GM23248 (cell line): ENCODE results near the gene ABCD1. TPM values are rescaled to one million over a fixed set of nuclear protein-coding genes. Genes with fewer than 3 reads are reported as not detected.

ENCODE experiments used
- DNase-seq: peaks from one replicate; pipeline ENCODE4 v3.0.0-alpha.2; 2015
- H2AFZ ChIP-seq: fragments of 200-600 bp; sonication (generic); 2 replicates; pipeline ENCODE4 v1.6.1; 2016; ENCODE audit warnings: antibody characterized with exemption
- H3F3A ChIP-seq: fragments of 200-600 bp; sonication (generic); 2 replicates; pipeline ENCODE4 v1.6.1; 2016; ENCODE audit warnings: mild to moderate bottlenecking, antibody characterized with exemption, mixed run types; ENCODE audit not compliant: insufficient read depth
- H3K27ac ChIP-seq: fragments of 200-600 bp; sonication (generic); 2 replicates; pipeline ENCODE4 v1.5.1; 2016; ENCODE audit warnings: mild to moderate bottlenecking
- H3K27me3 ChIP-seq: fragments of 200-600 bp; sonication (generic); replicated peaks from 2 replicates; pipeline ENCODE4 v1.6.1; 2016; ENCODE audit warnings: mild to moderate bottlenecking; ENCODE audit not compliant: insufficient read depth
- H3K36me3 ChIP-seq: fragments of 200-600 bp; sonication (generic); 2 replicates; pipeline ENCODE4 v1.6.1; 2016; ENCODE audit warnings: low read depth, mild to moderate bottlenecking
- H3K4me1 ChIP-seq: fragments of 200-600 bp; sonication (generic); 2 replicates; pipeline ENCODE4 v1.6.1; 2016; ENCODE audit warnings: mild to moderate bottlenecking; ENCODE audit not compliant: insufficient read depth
- H3K4me2 ChIP-seq: fragments of 200-600 bp; sonication (generic); one replicate; pipeline ENCODE4 v1.6.1; 2016; ENCODE audit warnings: mild to moderate bottlenecking; ENCODE audit not compliant: unreplicated experiment
- H3K4me3 ChIP-seq: fragments of 200-600 bp; sonication (generic); 2 replicates; pipeline ENCODE4 v1.5.1; 2016; ENCODE audit warnings: mild to moderate bottlenecking
- H3K79me2 ChIP-seq: fragments of 200-600 bp; sonication (generic); 2 replicates; pipeline ENCODE4 v1.6.1; 2016; ENCODE audit warnings: mild to moderate bottlenecking; ENCODE audit not compliant: insufficient read depth
- H3K9ac ChIP-seq: fragments of 200-600 bp; sonication (generic); 2 replicates; pipeline ENCODE4 v1.6.1; 2016; ENCODE audit warnings: mild to moderate bottlenecking
- H3K9me2 ChIP-seq: fragments of 200-600 bp; sonication (generic); 2 replicates; pipeline ENCODE4 v1.6.1; 2016; ENCODE audit warnings: mixed run types, mild to moderate bottlenecking, moderate library complexity; ENCODE audit not compliant: insufficient read depth
- H3K9me3 ChIP-seq: fragments of 200-600 bp; sonication (generic); one replicate; pipeline ENCODE4 v1.6.1; 2017; ENCODE audit warnings: low read depth
- H4K20me1 ChIP-seq: fragments of 200-600 bp; sonication (generic); 2 replicates; pipeline ENCODE4 v1.6.0; 2016; ENCODE audit not compliant: insufficient read depth
- EZH2 ChIP-seq: fragments of 200-600 bp; sonication (generic); IDR thresholded peaks from 2 replicates; pipeline ENCODE4 v1.6.1; 2018; ENCODE audit warnings: antibody characterized with exemption, mild to moderate bottlenecking; ENCODE audit not compliant: insufficient read depth, poor library complexity, severe bottlenecking
- EZH2phosphoT487 ChIP-seq: fragments of 200-600 bp; sonication (generic); IDR thresholded peaks from 2 replicates; pipeline ENCODE4 v1.6.1; 2018; ENCODE audit warnings: antibody characterized with exemption, moderate library complexity, mild to moderate bottlenecking, low read depth; ENCODE audit not compliant: insufficient read depth
- WGBS, 2 experiments: methylation state at CpG; one replicate each; pipeline ENCODE4 v1.1.6; 2015 to 2017; ENCODE audit warnings: low lambda C conversion rate in 2 of 2, low coverage in 1 of 2; ENCODE audit errors: missing lambda C conversion rate in 2 of 2; 5-methylcytosine and 5-hydroxymethylcytosine counted together
- in situ Hi-C: fragments of 300-500 bp; cut with MboI; formaldehyde crosslinking; loops from 2 replicates; pipeline ENCODE4 v1.15.0; 2020
- polyA plus RNA-seq: library from polyadenylated mRNA; unstranded; fragments of >200 nt; fragmentation: Nextera tagmentation; extraction: Ambion mirVana; gene quantifications from 2 replicates; pipeline ENCODE4 v1.2.1, GENCODE V29; 2016
- total RNA-seq: library from RNA; depleted of rRNA; stranded (reverse); fragments of >200 nt; shearing (Covaris generic); gene quantifications from 2 replicates; pipeline ENCODE4 v1.2.3, GENCODE V29; 2014

ABCD1 gene
- total and polyA plus RNA-seq, 2 experiments from 2014 or later = 9.8 to 24.4 TPM

DNA sequence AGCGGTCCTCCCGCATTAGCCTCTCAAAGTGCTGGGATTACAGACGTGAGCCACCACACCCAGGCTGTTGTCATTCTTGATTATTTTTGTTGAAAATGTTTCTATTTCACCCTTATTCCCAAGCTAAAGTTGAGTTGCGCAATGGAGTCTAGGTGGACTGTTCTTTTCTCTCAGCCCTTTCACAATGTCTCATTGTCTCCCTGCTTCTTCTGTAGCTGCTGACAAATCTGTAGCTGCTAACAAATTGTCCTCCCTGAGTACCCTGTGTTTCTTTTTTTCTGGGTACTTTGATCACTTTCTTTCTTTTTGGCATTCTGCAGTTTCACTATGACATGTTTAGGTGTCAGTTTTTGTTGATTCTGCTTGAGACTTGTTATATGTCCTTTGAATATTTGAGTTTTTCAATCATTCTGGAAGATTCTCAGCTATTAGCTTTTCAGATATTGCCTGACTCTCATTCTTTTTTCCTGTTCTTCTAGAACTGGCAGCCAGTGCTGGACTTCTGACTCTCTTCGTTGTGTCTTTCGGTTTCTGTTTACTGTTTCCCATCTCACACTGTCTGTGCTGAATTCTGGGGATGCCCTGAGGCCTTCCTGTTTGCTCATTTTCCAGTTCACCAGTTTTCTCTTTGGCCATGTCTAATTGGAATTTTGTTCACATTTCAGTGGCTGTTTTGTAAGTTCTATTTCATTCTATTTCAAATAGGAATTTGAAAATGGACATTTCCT is 6.6 kb downstream of the ABCD1 start:
- H3K4me2 ChIP-seq = no peak overlapping the region
- 0 out of 2 replicates have a peak, but pooled peaks cover 8% of the 10 kb centered on the region for H3K4me1 ChIP-seq
- H3K9me3 ChIP-seq = no peaks in the 10 kb centered on the region
- H3K4me3 ChIP-seq = no peak overlapping the region
- in situ Hi-C loops = no loop called here
- TF ChIP-seq EZH2phosphoT487 = no peak
- no peak for TF ChIP-seq EZH2
- no peaks in the 10 kb centered on the region for H4K20me1 ChIP-seq
- H3F3A ChIP-seq = no peaks in the 10 kb centered on the region
- no peaks in the 10 kb centered on the region for H3K36me3 ChIP-seq
- no peak overlapping the region for H3K9ac ChIP-seq
- DNase-seq = peak; percentile 35
- H3K27ac ChIP-seq = no peak overlapping the region
- H2AFZ ChIP-seq = no peak overlapping the region
- no peaks in the 10 kb centered on the region for H3K9me2 ChIP-seq
- H3K79me2 ChIP-seq = peaks cover 7% of the 10 kb centered on the region; the same call in 1 of the 2 replicates
- WGBS, 2 experiments = 98% methylated on average over 6 of the region's 6 CpGs
- no peaks in the 10 kb centered on the region for H3K27me3 ChIP-seq

- Histone ChIP-seq H3K36me3 (no peaks in the 10 kb centered on the region), H3F3A (no peaks in the 10 kb centered on the region), H3K4me1 (0 out of 2 replicates have a peak, but pooled peaks cover 7% of the 10 kb centered on the region), H3K9ac (no peak overlapping the region), H3K9me2 (no peaks in the 10 kb centered on the region), H3K27ac (no peak overlapping the region), H3K4me3 (no peak overlapping the region), H3K27me3 (no peaks in the 10 kb centered on the region), H3K9me3 (no peaks in the 10 kb centered on the region), H3K79me2 (peaks cover 7% of the 10 kb centered on the region; the same call in 1 of the 2 replicates), H2AFZ (no peak overlapping the region), H4K20me1 (no peaks in the 10 kb centered on the region), H3K4me2 (no peak overlapping the region)
- DNase-seq = no peak
- WGBS, 2 experiments = 100% methylated on average over 3 of the region's 3 CpGs
- in situ Hi-C loops = no loop called here
- no peak for TF ChIP-seq EZH2
- TF ChIP-seq EZH2phosphoT487 = no peak
Observed at GRCh38 chrX:153731845-153732215, 7.2 kb downstream of the ABCD1 start.

- H3K79me2 ChIP-seq = peaks cover 7% of the 10 kb centered on the region; the same call in 1 of the 2 replicates
- H3K36me3 ChIP-seq = no peaks in the 10 kb centered on the region
- no peak overlapping the region for H2AFZ ChIP-seq
- in situ Hi-C loops = no loop called here
- no peaks in the 10 kb centered on the region for H3K27me3 ChIP-seq
- no peak overlapping the region for H3K4me2 ChIP-seq
- TF ChIP-seq EZH2 = no peak
- peak; percentile 38 for DNase-seq
- H3F3A ChIP-seq = no peaks in the 10 kb centered on the region
- H3K9ac ChIP-seq = no peak overlapping the region
- H3K27ac ChIP-seq = no peak overlapping the region
- H4K20me1 ChIP-seq = no peaks in the 10 kb centered on the region
- H3K4me1 ChIP-seq = 0 out of 2 replicates have a peak, but pooled peaks cover under 1% of the 10 kb centered on the region
- 84 to 88% methylated on average over 10 to 11 of the region's 14 CpGs for WGBS, 2 experiments
- H3K4me3 ChIP-seq = no peak overlapping the region
- H3K9me3 ChIP-seq = no peaks in the 10 kb centered on the region
- no peaks in the 10 kb centered on the region for H3K9me2 ChIP-seq
Observed at GRCh38 chrX:153732401-153732800, 7.7 kb downstream of the ABCD1 start.

DNA sequence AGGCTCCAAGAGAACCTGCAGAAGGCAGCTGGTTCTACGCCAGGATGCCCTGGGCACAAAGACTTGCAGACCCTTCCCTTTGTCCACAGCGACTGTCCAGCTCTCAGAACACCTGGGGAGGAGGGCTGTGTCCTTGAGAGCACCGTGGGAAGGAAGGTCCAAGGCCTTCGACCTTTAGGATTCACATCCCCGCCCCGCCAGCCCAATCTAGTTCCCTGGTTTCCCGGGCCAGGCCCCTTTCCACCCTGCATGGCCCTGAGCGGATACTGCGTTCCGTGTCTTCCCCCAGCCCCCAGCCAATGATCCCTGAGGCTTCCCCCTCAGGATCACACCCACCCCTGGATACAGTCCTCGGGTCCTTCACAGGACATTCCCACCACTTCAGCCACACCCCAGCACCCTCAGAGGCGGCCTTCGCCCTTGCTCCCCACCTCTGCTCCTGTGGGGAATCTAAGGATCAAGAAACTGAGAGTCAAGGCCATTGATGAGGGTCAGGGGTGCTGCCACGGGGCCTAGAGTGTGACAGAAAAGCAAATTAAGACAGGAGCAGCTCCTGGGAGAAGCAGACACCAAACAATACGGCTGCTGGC is 9.1 kb downstream of the ABCD1 start:
- Histone ChIP-seq H3K27ac (no peak overlapping the region), H3F3A (no peaks in the 10 kb centered on the region), H3K9me3 (no peaks in the 10 kb centered on the region), H3K4me2 (no peak overlapping the region), H2AFZ (no peak overlapping the region), H3K9me2 (no peaks in the 10 kb centered on the region), H3K4me1 (no peaks in the 10 kb centered on the region), H3K79me2 (no peaks in the 10 kb centered on the region), H3K27me3 (no peaks in the 10 kb centered on the region), H3K4me3 (no peak overlapping the region), H4K20me1 (no peaks in the 10 kb centered on the region), H3K36me3 (no peaks in the 10 kb centered on the region), H3K9ac (no peak overlapping the region)
- WGBS, 2 experiments = 77 to 80% methylated on average over 11 to 13 of the region's 15 CpGs
- no peak for DNase-seq
- in situ Hi-C loops = no loop called here
- TF ChIP-seq EZH2 = no peak
- no peak for TF ChIP-seq EZH2phosphoT487
